Stimulated activated CD8-positive, alpha-beta memory T cell treated with anti-CD3 and anti-CD28 coated beads, Interleukin-2, amount 100 ng/mL, for 1 hour (primary cell): ENCODE measurements around the gene CELSR3.

Source experiments
- DNase-seq, 2 donors: peaks; one replicate each; pipeline ENCODE4 v3.0.0-alpha.2; 2020; ENCODE audit warnings: low read depth in 2 of 2

The CELSR3 gene

DNA sequence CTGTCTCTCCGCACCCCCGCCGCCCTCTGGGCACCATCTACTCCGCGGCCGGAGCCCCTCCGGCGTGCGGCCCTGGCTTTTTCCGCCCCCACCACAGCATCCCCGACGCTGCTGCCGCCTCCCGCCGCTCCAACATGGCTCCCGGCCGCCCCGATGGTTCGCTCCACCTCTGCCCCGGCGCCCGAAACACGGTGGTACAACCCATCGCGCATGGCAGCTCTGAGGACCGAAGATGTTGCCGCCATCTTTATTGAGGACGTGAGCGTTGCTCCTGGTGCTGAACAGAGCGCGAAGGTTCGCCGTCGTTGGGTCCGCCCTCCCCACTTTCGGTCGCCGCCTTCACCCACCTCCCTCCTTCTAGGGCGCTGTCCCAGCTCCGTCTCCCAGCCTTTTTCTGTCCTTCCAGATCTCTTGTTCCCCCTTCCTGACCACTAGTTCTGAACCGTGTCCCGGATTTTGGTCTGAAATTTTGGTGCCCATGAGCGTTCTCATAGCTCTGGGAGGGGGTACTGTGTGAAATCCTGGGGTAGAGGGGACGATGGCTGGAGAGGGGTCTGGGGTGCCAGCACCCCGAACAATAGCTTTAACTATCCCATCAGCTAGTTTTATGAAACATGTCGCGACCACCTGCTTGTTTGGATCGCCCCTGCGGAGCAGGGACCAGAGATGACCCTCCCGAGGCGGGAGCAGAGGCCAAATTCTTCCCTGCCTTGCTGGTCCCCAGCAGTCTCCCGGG is at the start of gene CELSR3:
TSS of gene CELSR3 (minus strand) at position 134 of the 736 bp plus-strand sequence. CDS start 252 bp downstream, outside the sequence.
- DNase-seq, result peak in 1 of 2 donors; percentile 26

- no peak for DNase-seq
These were observed 49.0 kb upstream of the CELSR3 start for GRCh38 chr3:48711727-48712126.

GRCh38 chr3:48709051-48709461 is 46.4 kb upstream of the CELSR3 start:
- DNase-seq, result no peak

- no peak for DNase-seq
These were observed 45.8 kb upstream of the CELSR3 start for GRCh38 chr3:48708481-48708889.

DNA sequence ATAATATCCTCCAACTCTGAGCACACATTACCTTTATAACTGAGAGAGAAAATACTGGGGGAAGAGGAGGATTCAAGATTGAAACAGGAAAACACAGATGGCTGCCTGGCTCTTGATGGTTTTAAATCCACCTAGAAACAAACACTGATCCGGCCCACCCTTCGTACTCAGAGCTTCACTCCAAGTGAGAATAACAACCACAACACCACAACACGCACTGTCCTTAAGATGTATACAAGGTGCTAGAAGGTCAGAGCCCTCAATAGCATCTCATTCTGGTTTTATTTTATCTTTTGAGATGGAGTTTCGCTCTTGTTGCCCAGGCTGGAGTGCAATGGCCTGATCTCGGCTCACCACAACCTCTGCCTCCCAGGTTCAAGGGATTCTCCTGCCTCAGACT is 44.5 kb upstream of the CELSR3 start:
- no peak for DNase-seq

DNA sequence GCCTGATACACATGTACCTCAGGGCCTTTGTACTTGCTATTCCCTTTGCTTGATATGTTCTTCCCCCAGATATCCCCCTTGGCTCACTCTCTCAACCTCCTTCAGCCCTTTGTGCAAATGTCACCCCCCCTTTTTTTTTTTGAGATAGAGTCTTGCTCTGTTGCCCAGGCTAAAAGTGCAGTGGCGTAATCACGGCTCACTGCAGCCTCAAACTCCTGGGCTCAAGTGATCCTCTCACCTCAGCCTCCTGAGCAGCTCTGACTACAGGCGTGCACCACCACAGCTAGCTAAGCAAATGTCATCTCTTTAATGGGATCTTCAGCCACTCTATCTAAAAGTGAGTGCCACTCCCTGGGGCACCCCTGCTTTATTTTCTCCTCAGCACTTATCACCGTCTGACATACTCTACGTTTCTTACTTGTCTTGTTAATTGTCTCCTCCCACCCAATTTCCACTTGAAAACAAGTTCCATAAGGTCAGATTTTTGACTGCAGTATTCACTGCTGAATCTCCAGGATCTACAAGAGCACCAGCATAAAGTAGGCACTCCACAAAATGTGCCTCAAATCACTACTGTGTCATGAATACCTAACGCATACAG is 39.7 kb upstream of the CELSR3 start:
- no peak for DNase-seq

GRCh38 chr3:48700731-48701405 is 38.2 kb upstream of the CELSR3 start:
- no peak for DNase-seq

- no peak for DNase-seq
These were observed 36.2 kb upstream of the CELSR3 start for GRCh38 chr3:48698891-48699290.

DNA sequence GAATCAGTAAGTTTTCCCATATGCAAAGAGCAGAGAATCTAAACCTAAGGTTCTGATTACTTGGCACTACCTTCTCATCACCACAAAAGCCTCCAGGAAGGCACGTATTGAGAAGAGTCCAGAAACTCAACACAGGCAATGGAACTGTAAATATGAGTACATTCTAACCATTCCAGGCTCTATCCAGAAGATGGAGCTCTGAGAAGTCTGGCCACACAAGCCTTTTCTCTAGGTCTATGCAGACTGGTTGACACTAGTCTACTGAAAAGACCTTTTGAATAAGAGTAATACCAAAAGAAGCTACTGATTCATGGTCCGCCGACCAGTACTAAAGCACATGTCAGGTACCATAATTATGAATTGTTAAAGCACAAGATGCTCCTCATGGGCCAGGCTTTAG is 35.3 kb upstream of the CELSR3 start:
- DNase-seq, result no peak

DNA sequence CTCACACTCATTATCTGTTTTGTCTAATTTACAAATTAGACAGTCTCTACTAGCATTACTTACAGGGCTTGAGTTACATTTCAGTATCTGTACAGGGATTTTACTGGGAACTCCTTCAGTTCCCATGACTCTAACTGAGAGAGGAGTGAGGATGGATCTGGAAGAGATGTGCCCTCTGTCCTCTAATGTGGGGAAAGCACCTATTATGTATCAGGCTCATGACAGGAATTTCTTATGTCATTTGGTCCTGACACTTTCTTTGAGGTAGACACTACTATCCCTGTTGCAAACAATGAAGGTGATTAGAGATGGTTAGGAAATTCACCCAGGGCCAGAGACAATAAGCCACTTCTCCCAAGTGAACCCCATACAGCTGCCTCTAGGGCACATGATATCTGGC is 33.9 kb upstream of the CELSR3 start:
- no peak for DNase-seq

GRCh38 chr3:48696156-48696555 is 33.5 kb upstream of the CELSR3 start:
- no peak for DNase-seq

DNA sequence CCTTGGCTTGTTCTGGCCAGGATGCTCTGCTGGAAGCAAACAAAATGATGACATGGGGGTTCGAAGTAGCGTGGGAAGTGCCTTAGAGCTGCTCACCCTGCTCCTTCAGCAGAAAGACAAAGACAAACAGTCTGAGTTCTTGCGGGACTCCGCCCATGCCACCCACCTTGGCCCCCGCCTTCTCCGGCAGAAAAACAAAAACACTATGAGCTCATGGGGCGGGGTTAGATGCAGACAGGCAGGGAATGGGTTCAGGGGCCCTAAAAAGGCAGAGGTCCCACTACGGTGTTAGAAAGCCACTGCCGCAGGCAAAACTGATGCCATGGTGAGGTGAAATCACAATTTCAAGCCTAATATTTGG is 32.7 kb upstream of the CELSR3 start:
- DNase-seq, result no peak

- DNase-seq, result no peak
These were observed 32.1 kb upstream of the CELSR3 start for GRCh38 chr3:48694610-48695392.

GRCh38 chr3:48693826-48694225 is 31.1 kb upstream of the CELSR3 start:
- DNase-seq, result no peak

DNA sequence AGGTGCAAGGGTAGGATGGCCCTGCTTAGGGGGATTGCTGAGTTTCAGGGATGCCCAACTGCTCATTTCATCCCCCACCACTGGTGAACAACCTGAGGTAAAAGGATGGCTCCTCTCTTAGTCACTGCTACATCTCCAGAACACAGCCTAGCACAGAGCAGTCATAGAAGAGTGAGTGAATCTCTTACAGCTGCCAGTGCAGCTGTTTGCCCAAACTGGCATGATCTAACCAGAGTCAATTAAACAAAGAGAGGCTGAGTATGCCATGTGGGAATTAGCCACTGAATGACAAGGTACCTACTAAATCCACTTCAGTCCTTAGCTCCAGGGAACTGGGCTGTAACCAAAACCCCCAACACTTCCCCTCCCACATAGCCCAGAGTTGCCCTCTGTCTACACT is 29.9 kb upstream of the CELSR3 start:
- DNase-seq, result no peak

DNA sequence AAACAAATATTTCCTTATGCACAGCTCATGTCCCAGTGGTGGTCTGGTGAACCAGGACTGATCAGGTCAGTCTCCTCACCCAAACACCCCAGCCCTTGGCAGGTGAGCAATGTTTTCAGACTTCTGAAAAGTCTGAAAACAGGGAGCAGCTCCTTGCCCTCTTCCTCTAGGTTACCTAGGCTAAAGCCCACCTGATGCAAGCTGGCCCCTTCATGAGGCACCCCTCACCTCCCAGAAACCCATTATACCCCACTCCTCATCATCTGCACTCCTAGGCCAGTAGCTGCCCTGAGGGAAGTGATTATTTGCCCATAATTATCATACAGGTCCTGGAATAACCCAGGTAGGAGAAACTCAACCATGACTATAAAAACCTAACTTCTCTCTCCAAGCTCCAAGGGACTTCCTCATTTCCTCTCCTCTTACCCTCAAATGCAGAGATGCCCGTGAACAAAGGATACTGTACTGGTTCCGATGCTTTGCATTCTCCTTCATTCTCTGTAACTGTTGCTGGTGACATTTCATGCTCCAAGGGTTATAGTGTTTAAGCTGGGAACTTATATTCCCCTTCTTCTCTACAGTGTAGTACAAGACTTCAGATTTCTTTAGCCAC is 28.3 kb upstream of the CELSR3 start:
- DNase-seq, result no peak

- no peak for DNase-seq
These were observed 26.7 kb upstream of the CELSR3 start for GRCh38 chr3:48689384-48689783.

DNA sequence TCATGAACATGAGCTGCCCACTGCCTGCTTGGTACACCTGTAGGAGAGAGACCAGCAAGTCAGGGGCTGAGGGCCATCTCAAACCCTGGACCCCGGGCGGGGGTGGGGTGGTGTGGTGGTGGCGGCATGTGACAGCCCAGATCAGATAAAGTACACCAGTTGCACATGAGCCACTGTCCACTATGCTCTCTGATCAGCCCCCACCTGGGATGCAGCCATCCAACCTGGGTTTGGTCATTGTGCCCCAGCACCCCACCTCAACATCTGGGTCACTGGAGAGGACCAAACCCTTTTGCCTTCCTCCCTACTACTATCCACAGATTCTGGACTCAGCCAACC is 26.0 kb upstream of the CELSR3 start:
- no peak for DNase-seq

- no peak for DNase-seq
These were observed 25.5 kb upstream of the CELSR3 start for GRCh38 chr3:48688032-48688736.

DNA sequence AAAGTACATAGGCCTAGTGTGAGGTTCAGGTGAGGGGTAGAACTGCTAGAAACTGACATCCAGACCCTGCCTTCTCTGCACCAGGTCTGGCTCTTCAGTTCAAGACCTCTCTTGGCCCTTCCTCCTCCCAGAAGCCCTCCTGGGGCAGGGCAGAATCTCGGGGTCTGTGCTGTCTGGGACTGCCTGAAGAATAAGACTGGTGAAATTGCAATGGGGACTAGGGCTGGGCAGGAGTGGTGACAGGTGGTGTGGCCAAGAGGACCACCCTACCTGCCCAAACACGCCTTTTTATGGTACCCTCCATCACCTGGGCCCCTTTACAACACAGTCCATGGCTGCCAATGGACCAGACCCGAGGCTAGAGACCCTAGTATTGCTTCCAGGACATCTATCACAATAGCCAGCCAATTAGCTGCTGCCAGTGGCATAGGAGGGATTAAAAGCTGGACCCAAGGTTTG is 24.6 kb upstream of the CELSR3 start:
- DNase-seq, result no peak

DNA sequence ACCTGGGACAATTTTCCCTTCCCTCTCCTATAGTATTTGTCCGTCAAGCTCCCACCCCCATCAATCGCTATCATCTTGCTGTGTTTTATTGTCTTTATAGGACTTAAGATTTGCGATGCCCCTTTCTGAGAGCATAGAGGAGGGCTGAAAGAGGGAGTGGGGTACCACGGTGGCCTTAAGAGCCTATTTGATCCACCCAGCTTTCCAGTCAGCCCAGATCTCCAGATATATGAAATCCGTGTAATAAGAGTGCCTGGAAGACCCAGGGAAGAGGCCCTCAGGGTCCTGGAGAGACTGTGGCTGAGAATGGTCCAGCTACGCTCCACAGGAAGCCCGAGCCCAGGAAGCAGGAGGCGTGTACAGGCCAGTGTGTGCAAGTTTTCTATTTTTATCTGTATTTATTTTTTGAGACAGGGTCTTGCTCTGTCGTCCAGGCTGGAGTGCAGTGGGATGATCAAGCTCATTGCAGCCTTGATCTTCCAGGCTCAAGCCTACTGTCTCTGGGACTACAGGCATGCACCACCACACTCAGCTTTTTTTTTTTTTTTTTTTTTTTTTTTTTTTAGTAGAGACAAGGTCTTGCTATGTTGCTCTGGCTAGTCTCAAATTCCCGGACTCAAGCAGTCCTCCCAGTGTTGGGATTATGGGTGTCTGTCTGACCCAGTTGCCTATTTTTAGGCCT is 24.0 kb upstream of the CELSR3 start:
- no peak for DNase-seq
